GM21737 (cell line): ENCODE measurements around the gene SHLD3.
"Not testable (repeated sequence)": the region's sequence is repeated elsewhere in the genome, so short reads cannot be mapped to it uniquely, and the experiment has no call there.

Source experiments
- ATAC-seq: cut with Tn5 transposase; IDR thresholded peaks from one replicate; pipeline ENCODE4 v1.9.1; 2021; ENCODE audit warnings: mild to moderate bottlenecking, moderate library complexity; ENCODE audit not compliant: unreplicated experiment

The SHLD3 gene, protein sequence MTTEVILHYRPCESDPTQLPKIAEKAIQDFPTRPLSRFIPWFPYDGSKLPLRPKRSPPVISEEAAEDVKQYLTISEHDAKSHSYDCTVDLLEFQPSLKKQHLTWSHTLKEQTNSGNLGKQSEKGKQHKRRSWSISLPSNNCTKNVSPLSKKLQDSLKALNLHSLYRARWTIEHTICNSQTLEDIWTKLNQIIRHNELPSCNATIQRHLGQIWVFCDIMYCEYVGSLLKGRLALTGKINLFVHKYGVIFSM

DNA sequence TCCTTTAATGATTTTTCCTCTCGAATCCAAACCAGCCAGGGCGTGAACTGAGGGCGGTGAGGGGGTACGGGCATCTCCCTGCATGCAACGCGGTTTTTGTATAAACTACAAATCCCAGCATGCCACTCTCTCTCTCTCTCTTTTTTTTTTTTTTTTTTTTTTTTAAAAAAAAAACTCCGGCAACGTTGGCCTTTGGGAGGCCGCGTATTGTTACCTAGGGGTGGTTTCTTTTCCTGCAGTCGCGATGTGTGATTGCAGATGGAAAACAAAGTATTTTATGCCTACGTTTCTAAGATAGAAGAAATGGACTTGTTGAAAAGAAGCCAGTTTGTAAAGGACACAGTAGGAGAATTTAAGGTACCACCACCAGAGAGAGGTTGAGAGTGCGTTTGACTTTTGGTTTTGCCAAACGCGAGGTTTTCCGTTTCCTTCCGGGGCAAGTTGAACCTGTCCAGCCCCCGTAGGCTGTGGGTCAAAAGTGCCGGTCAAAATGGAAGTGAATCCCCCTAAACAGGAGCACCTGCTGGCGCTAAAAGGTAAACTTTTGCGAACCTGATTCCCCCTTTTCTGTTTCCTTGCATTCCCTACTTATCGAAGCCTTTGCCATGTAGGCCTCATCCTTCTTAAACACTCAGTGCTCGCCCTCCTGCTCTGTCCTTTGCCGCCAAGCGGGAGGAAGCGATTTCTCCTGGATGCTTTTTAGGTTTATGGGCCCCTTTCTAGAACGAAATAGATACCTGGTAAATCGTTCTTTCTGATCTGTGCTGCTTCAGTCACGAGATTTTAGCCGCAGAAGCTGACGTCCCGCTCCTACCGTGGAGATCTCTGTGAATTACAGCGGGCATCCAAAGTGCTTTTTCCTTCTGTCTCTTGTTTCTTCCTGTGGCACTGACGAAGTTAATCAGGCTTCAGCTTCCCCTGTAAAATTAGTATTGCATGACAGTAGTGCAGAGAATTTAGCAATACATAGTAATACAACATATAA lies at the start of gene SHLD3, which contains the start of gene TRAPPC13:
Gene SHLD3 (plus strand): TSS at position 457 of the 985 bp plus-strand sequence. CDS start 4,561 bp downstream, outside the sequence.
Gene TRAPPC13 (plus strand): TSS at position 457 of the 985 bp plus-strand sequence. CDS start 34 bp downstream, at position 491.
- peak; percentile 66 for ATAC-seq

DNA sequence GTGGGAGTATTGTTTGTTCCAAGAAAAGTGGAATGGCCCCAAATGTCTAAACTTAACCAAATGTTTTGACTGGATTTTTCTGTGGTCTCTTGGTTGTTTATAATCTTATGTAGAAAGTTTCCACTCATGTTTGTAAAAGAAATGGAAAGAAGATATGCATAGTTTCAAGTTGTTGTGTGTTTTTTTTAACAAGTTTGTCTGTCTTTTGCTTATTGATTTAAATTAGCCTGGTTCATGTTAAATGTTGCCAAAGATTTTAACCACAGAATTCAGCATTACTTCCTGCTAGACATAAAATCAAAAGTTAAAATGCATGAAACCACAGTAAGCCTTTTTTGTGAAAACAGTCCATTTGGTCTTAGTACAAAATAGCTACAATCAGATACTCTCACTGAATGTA lies 47.7 kb upstream of the SHLD3 start:
- no peak for ATAC-seq

DNA sequence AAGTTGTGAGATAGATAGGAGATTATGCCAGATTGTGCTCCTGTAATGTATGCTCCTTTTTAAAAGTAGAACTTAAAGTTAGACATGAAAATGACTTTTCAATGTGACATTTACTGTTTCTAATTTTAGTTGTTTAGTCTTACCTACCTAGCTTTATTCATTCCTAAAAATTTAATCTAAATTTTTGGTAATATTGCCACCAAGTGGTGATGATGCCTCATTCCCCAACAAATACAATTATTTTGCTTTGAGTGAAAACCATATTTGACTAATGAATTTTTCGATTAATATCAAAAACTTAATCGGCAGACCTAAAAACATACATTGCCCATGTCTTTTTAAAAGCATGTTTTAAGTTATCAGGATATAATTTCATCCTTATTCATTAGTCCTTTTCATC lies 36.1 kb upstream of the SHLD3 start:
- ATAC-seq: no peak

DNA sequence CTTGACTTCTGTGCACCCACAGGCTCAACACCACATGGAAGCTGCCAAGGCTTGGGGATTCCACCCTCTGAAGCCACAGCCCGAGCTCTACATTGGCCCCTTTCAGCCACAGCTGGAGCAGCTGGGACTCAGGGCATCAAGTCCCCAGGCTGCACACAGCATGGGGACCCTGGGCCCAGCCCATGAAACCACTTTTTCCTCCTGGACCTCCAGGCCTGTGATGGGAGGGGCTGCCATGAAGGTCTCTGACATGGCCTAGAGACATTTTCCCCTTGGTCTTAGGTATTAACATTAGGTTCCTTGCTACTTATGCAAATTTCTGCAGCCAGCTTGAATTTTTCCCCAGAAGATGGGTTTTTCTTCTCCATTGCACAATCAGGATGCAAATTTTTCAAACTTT lies 23.1 kb upstream of the SHLD3 start:
- ATAC-seq: not testable (repeated sequence)

DNA sequence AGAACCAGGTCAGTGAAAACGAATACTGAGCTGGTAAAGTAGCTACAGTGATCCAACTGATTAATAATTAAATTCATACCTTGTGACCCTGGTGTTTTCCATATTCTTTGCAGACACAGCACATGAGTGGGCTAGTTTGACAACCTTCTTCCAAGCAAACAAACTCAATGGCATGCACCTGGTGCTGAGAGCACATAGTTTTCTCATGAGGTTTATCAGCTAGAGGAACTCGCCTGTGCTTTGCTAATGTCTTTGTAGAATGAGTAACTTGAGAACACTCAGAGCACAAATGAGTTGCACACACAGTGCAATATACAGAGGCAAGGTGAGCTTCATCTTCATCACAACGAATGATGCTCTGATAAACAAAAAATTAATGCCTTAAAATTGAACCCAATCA lies 13.3 kb upstream of the SHLD3 start:
- ATAC-seq: no peak

DNA sequence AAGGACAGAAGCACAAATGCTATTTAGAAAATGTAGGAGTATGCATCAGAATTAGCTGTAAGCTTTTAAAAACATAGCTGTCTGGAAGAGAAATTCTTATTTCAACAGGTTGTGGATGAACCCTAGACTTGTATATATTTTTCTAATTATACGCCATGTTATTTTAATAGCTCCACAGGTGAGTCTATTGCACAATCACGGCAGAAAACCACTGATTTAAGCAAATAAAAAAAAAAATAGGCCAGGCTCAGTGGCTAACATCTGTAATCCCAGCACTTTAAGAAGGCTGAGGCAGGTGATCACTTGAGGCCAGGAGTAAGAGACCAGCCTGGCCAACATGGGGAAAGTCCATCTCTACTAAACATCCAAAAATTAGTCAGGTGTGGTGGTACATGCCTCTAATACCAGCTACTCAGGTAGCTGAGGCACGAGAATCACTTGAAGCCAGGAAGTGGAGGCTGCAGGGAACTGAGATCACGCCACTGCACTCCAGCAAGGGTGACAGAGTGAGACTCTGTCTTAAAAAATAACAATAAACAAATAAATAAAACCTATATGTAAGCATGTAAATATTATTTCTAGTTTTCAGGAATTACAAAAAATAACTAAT lies 12.4 kb upstream of the SHLD3 start:
- no peak for ATAC-seq

DNA sequence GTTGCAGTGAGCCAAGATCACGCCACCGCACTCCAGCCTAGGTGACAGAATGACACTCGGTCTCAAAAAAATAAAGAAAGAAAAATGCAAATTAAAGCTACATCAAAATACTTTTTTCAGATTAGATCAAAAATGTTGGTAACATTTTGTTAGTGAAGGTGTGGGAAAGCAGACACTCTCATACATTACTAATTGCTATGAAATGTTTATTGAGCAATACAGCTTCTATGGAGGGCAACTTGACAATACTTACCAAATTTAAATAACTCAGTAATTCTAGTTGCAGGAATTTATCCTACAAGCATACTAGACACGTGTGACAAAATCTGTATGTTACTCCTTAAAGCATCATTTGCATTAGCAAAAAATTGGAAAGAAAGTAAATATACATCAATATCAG lies 4.8 kb upstream of the SHLD3 start:
- ATAC-seq: no peak

DNA sequence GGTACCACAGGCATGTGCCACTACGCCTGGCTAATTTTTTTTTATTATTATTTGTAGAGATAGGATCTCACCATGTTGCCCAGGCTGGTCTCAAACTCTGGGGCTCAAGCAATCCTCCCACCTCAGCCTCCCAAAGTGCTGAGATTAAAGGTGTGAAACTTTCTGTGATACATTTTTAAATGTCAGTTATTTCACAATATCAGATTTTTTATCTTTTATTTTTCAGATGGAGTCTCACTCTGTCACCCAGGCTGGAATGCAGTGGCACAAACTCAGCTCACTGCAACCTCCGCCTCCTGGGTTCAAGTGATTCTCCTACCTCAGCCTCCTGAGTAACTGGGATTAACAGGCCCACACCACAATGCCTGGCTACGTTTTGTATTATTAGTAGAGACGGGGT lies 2.9 kb upstream of the SHLD3 start:
- ATAC-seq: not testable (repeated sequence)

DNA sequence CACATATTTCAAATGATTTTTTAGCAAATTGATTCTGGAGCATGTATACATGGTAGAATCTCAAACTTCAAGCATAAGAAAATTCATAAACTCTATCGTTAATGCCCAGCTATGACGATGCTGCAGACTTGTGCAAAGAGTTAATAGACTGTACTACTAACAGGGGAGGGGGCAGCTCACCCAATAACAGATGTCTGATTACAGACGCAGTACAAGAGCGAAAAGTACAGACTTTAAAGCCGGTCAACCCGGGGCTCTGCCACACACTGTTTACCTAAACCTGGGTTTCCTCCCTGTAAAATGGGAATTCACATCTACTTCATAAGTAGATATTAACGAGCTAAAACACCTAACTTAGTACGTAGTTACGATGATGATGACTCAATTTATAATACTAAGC lies 1.3 kb upstream of the SHLD3 start:
- no peak for ATAC-seq

DNA sequence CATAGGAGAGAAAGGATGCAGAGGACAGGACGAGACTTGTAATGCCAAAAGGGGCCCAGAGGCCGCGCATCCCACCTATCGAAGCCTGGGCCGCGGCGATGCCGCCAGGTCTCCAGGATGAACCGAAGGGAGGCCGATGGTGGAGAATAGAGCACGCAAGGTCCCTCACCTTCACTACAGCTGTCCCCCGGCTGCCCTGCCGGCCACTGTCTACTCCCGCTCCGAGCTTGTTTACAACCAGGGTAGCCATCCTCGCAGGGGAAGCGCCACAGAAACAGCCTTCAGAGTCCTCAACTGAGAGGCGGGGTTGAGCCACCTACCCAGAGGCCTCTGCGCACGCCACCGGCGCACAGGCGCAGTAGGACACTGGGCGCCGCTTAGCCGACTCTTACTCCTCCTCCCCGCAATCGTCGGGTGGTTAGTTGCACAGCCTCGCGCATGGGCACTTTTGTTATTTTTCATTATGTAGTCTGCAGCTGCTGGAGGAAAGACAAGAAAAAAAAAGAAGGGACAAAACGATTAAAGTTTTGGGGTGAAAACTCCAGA lies 729 bp upstream of the SHLD3 start, which contains the start of gene TRIM23:
Gene TRIM23 (minus strand): TSS at position 309 of the 546 bp plus-strand sequence. CDS start 59 bp downstream, at position 250.
- ATAC-seq: peak; percentile 95

DNA sequence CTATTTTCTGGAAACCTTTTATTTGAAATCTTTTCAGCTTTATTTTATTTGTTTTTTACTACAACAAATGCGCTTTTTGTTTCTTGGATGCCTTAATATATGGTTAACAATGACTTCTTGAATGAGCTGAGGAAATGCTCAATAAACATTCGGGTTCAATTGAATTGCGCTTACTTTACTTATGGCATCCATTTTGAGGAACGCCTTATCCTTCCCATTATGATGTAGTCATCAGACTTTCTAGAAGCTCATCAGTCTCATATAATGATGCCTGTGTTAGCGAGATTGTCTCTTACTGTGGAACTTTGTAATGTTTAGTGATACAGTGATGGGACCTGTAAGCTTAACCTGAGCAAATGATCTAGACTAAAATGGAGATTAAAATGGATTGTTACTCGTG lies 916 bp downstream of the SHLD3 start:
- no peak for ATAC-seq

DNA sequence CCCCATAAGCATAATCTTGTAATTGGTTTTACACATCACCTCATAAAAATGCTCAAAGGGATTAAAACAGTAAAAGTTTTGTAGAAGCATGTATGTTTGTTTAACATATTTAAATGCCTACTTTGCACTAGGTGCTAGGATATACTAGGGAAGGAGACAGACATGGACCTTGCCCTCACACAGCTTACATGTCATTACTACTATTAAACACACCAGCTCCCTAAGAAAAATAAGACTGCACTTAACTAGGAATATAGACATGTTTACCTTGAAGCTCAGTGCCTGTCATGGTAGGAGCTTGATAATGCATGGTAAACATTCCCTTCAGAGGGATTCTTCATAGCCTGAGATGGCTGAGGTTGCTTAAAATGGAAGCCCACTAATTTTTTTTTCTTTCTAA lies 6.2 kb downstream of the SHLD3 start:
- ATAC-seq: no peak

DNA sequence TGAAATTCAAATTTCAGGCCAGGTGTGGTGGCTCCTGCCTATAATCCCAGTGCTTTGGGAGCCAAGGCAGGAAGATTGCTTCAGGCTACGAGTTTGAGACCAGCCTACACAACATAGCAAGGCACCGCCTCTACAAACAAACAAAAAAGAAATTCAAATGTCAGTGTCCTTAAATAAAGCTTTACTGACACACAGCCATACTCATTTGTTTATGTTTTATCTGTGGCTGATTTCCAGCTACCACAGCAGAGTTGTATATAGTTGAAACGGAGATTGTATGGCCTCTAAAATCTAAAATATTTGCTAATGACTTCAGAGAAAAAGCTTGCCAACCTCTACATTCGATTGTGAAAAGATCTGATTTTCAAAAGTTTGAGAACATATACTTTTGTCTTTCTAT lies 15.4 kb downstream of the SHLD3 start:
- no peak for ATAC-seq

DNA sequence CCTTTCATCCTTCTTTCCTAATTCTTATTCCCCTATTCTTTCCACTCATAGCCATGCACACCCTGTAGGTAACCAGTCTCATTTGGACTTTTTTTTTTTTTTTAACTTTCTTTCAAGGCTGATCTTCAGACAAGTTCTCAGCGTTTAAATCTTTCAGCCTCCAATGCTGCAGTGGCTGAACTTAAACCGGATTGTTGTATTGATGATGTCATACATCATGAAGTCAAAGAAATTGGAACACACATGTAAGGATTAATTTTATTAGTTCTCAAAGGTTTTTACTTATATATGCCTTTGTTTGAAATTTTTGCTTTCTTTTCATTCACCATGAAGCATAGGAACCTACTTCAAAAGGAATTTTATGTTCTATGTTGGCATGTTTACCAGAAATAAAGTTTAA lies 22.1 kb downstream of the SHLD3 start:
- ATAC-seq: no peak

DNA sequence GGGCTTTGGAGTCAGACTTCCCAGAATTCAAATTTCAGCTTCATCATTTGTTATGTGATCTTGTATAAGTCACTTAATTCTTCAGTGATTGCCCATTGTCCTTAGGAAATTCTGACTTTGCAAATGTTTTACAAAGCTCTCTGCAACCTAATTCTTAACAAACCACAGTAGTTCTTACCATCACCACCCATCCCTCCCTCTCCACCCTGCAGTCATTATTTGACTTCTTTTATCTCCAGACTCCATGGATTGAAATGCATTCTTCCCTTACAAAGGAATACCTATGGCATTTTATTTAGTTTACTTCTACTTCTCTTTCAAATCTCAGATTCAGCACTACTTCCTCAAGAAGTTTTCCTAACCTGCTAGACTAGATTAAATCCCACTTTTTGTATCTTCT lies 23.1 kb downstream of the SHLD3 start:
- ATAC-seq: no peak

DNA sequence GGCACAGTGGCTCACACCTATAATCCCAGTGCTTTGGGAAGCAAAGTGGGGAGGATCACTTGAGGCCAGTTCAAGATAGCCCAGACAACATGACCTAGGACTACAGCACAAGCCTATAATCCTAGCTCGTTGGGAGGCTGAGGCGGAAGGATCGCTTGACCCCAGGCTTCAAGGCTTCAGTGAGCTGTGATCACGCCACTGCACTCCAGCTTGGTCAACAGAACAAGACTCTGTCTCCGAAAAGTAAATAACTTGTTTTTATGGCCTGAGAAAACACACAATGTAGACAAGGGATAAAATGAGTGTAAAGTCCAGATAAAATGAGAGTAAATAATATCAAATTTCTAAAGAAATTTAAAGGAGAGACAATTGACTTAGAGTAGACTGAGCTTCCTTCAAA lies 26.3 kb downstream of the SHLD3 start:
- ATAC-seq: no peak

DNA sequence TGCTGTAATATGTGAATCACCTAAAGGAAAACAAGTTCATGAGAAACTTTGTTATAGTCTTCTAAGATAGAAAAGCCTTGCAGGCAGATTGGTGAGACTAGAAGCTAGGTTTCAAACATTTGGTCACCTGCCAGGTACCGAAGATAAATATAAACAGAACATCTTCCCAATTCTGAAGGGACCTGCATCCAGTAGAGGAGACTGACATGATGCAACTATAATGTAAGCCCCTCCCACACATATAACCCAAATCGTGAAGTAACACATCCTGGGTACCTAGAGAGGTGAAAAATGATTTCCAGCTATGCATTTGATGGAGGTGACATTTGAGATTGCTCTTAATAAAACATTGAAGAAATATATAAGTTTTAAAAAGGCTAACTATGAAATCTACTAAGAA lies 29.9 kb downstream of the SHLD3 start:
- ATAC-seq: no peak

DNA sequence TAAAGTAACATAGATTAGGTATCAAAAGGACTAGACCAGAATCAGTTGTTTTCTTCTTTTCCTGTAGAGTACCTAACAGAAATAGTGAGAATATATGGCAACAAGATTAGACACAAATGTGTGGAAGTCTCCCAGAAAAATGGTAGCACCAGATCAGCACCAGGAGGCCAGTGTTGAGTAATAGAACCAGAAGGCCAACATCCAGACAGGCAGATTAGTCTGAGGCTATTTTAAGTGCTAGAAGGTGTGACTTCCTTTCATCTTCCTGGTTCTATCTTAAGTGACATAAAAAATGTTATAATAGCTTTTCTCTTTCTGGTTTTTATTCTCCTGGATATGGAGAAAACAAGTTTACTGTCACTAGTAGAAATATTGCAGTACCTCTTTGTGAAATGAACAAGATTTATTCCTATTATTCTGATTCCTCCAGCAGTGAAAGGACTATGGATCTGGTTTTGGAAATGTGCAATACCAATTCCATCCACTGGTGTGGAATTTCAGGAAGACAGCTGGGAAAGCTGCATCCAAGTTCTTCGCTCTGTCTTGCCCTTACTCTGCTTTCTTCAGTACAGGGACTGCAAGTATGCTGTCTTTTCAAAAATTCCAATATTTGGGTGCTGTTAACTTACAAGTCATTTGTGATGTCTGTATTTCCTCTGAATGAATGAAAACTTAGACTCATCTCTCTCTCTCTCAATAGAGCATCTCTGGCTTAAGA lies 39.1 kb downstream of the SHLD3 start:
- ATAC-seq: no peak

DNA sequence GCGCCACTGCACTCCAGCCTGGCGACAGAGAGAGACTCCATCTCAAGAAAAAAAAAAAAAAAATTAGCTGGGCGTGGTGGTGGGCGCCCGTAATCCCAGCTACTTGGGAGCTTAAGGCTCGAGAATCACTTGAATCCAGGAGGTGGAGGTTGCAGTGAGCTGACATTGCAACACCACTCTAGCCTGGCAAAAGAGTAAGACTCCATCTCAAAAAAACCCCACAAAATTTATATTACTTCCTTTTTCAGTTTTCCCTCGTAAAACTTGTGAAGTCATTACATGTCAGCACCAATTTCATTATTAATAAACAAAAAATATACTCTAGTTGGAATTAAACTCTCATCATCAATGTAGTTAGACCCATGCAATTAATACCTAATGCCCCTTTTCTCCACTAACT lies 43.9 kb downstream of the SHLD3 start:
- no peak for ATAC-seq

DNA sequence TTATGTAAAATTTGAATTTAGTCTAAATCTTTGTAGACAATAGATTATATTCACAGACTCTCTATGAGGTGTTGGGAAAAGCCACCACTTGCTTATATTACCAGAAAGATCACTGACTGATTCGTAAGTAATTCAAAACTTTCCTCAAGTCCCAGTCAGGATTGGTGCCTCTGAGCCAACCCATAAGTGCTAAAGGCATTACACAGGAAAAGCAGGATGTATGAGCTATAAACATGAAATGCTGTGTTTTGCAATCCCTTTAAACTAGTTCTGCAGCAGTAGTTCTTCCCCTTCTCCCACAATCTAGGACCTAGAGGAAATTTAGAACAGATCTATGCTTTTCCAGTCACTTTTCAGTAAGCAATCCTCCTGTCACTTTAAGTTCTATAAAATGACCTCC lies 48.0 kb downstream of the SHLD3 start:
- no peak for ATAC-seq
